Measurements from ENCODE around the gene ATP2C1.
"Not testable (repeated sequence)": the region's sequence is repeated elsewhere in the genome, so short reads cannot be mapped to it uniquely, and the experiment has no call there.

The ATP2C1 gene

GRCh38 chr3:130941793-130942192 lies 47.9 kb downstream of the ATP2C1 start:
- no peak for DNase-seq

GRCh38 chr3:130946882-130947281 lies 53.0 kb downstream of the ATP2C1 start:
- no peak for DNase-seq

- no peak for DNase-seq
Measured at GRCh38 chr3:130948001-130948773, 54.3 kb downstream of the ATP2C1 start.

- no peak for DNase-seq
Measured at GRCh38 chr3:130948929-130949328, 55.0 kb downstream of the ATP2C1 start.

GRCh38 chr3:130950124-130950523 lies 56.2 kb downstream of the ATP2C1 start:
- DNase-seq, result no peak

- DNase-seq, result no peak
Measured at GRCh38 chr3:130950641-130951040, 56.8 kb downstream of the ATP2C1 start.

GRCh38 chr3:130955481-130955880 lies 61.6 kb downstream of the ATP2C1 start:
- DNase-seq, result no peak

GRCh38 chr3:130956281-130956680 lies 62.4 kb downstream of the ATP2C1 start:
- DNase-seq, result no peak

GRCh38 chr3:130956721-130957120 lies 62.8 kb downstream of the ATP2C1 start:
- no peak for DNase-seq

GRCh38 chr3:130960139-130960795 lies 66.4 kb downstream of the ATP2C1 start:
- DNase-seq, result no peak

- DNase-seq, result no peak
Measured at GRCh38 chr3:130961458-130961857, 67.6 kb downstream of the ATP2C1 start.

- DNase-seq, result no peak
Measured at GRCh38 chr3:130963444-130963843, 69.6 kb downstream of the ATP2C1 start.

GRCh38 chr3:130963878-130964277 lies 70.0 kb downstream of the ATP2C1 start:
- DNase-seq, result no peak

GRCh38 chr3:130967281-130967680 lies 73.4 kb downstream of the ATP2C1 start:
- DNase-seq, result no peak

- no peak for DNase-seq
Measured at GRCh38 chr3:130968221-130968620, 74.3 kb downstream of the ATP2C1 start.

GRCh38 chr3:130969621-130970020 lies 75.7 kb downstream of the ATP2C1 start:
- DNase-seq, result no peak

GRCh38 chr3:130971208-130971607 lies 77.3 kb downstream of the ATP2C1 start:
- no peak for DNase-seq

- DNase-seq, result not testable (repeated sequence)
Measured at GRCh38 chr3:130972592-130972991, 78.7 kb downstream of the ATP2C1 start.

- no peak for DNase-seq
Measured at GRCh38 chr3:130973406-130973805, 79.5 kb downstream of the ATP2C1 start.

GRCh38 chr3:130974201-130974600 lies 80.3 kb downstream of the ATP2C1 start:
- DNase-seq, result no peak

GRCh38 chr3:130975251-130975650 lies 81.4 kb downstream of the ATP2C1 start:
- no peak for DNase-seq

GRCh38 chr3:130976706-130977105 lies 82.8 kb downstream of the ATP2C1 start:
- DNase-seq, result no peak

- DNase-seq, result no peak
Measured at GRCh38 chr3:130979117-130979516, 85.2 kb downstream of the ATP2C1 start.

- DNase-seq, result no peak
Measured at GRCh38 chr3:130981469-130981868, 87.6 kb downstream of the ATP2C1 start.

GRCh38 chr3:130990282-130990681 lies 96.4 kb downstream of the ATP2C1 start:
- no peak for DNase-seq

Data from right hindlimb (tissue), 1 donor.